HG03066 (cell line): ENCODE results near the gene LPIN3.

ENCODE experiments used
- ATAC-seq: cut with Tn5 transposase; IDR thresholded peaks from one replicate; pipeline ENCODE4 v1.9.1; 2021; ENCODE audit warnings: low read depth; ENCODE audit not compliant: unreplicated experiment

The LPIN3 gene

DNA sequence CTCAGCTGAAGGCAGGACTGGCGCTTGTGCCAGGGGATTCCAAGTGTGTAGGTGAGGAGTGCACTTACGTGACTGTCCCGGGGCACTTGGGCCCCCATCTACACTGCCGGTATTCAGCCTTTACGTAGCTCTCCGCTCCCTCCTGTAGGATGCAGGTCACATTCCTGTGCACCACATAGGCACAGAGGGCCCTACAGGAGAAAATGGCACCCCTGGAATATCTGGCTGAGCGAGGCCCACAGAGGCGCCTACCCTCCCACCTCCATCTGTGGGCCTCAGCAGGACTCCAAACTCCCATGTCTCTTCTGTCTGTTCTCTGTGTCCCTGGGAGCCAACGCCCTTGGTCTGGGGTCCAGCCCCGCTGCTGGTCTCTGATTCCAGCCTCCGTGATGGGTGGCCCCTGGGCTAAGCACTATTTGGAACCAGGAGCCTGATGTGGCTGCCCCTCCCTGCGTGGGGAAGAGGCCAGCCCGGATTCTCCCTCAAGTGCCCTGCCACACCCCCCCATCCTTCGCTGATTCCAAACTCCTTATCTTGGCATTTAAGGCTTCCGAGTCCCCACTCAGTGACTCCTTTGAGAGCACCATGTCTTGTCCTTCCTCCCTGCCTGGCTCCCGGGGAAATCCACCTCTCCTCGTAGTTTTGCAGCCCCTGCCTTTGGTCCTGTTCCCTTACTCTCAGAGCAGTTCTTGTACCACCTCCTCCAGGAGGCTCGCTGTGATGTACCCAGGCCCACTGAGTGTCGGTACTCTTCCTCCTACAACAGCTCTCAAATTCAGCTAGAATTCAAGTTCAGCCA lies 24.5 kb downstream of the LPIN3 start:
- no peak for ATAC-seq

DNA sequence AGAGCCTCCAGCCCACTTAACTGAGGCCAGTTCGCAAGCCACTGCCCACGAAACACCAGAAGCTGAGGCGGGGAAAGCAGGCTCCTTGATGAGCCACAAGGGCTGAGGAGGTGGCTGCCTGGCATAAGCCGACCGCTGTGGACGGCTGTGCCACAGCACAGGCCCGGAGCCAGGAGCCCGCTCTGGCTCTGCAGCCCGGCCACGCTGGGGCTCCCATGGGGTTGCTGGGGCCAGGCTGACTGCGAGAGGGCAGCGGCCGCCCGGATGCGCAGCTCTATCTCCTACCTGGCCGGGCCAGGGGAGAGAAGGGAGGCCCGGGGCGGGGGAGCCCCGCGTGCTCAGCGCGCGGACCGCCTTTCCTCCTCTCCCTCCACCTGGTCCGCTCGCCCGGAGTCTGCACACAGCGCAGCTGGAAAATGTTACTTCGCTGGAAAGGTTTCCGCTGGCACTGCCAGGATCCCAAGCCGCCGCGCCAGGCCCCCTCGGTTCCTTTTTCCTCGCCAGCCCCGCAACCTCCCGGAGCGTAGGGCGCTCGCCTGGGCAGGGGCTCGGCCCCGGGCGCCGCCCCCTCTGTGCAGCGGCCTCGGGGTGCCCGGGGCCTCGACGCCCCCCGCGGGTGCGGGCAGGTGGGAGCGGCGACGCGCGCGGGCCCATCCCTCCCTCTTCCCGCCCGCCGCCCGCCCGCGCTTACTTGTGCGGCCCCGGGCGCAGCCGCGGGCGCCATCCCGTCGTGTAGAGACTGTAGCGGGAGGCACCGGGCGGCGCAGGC lies 25.3 kb downstream of the LPIN3 start:
- no peak for ATAC-seq

DNA sequence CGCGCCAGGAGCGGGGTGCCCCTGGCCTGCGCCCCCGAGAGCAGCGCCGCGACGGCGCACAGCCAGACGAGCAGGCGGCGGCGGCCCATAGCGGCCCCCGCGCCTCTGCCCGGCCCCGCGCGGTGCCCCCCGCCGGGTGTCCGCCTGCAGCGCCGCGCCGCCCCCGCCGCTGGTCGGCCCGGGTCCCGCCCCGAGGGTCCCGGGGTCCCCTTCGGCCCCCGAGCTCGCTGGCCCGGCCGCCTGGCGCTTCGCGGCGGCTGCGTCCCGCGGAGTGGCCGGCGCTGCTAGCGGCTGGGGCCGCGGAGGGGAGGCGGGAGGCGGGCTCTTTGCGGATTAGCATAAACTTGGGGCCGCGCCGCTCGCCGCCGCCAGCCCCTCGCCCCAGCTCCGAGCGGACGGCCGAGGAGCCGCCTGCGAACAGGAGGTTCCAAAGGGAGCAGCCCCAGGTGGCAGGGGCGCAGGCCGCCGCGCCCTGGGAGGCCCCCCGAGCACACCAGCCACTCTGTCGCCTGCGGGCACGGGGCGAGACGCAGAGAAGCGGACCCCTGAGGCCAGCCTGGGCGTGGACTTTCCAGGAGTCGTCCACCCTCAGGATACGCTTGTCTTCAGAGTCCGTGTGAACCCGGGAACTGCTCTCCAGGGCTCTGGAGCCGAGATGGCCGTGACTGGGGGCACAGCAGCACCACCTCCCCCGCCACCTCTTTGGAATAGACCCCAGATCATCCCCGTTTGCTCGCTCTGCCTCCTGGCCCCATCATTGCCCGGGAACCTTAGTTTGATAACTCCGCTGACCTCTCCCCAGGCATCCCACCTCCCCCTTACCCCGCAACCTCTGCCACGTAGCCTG lies 26.1 kb downstream of the LPIN3 start, which contains the start of gene EMILIN3:
Gene EMILIN3 (minus strand): TSS at position 273 of the 847 bp plus-strand sequence. CDS start 184 bp downstream, at position 89.
- ATAC-seq, result no peak

DNA sequence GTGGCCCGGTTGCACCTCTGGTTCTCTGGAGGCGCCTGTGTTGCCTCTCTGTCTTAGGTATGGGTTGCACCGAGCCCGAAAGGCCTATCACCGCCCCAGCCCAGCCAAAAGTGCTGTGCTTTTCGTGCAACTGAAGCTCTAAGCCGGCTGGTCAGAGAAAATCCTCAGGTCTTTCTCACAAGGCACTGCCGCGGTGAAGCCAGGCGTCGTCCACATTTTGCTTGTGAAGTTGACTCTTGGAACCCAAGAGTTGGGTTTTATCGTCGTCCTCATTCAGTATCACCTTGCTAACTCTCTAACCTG lies 26.7 kb downstream of the LPIN3 start:
- no peak for ATAC-seq

DNA sequence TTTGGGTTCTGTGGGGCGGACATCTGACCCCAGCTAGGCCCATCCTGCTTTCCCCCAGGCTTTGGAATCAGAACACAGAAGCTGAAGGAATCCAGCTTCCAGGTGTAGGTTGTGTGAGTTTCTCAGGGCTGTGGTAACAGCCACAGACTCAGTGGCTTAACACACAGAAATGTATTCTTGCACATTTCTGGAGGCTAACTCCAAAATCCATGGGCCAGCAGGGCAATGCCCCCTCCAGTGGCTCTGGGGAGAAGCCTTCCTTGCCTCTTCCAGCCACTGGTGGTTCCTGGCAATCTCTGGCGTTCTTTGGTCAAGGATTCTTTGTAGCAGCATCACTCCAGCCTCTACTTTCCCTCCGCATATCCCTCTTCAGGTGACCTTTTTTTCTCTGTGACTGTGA lies 27.3 kb downstream of the LPIN3 start:
- no peak for ATAC-seq

DNA sequence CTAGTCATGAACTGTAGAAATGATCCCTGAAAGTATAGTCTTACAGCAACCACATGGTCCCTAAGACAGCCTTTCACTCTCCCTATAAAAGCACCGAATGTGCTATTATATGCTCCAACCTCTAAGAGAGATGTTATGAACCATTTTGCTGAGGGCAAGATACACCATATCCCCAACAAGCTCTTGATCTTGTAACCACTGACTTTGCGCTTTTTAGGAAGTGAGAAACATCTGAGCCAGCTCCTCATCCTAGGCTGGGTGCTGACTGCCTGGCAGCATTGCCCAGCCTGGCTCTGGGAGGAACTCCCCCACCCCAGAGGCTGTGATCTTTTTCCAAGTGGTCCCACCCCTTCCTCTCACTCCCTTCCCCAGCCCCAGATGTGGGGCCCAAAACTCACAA lies 29.1 kb downstream of the LPIN3 start:
- ATAC-seq, result no peak

DNA sequence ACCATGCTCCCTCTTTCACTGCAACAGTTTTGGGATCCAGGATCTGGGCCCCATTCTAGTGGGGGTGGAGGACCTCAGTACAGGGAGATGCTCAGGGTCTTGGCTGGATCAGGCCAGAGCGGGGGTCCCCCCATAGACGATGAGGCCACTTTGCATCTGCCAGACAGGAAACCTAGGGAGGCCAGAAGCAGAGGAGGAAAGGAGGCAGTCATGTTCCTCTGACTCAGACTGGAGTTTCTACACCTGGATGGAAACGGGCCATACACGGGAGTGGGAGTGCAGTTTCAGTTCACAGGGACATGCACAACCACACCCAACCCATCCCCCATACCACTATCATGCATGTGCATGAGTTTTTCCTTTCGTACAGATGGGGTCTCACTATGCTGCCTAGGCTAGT lies 29.6 kb downstream of the LPIN3 start:
- ATAC-seq, result no peak

DNA sequence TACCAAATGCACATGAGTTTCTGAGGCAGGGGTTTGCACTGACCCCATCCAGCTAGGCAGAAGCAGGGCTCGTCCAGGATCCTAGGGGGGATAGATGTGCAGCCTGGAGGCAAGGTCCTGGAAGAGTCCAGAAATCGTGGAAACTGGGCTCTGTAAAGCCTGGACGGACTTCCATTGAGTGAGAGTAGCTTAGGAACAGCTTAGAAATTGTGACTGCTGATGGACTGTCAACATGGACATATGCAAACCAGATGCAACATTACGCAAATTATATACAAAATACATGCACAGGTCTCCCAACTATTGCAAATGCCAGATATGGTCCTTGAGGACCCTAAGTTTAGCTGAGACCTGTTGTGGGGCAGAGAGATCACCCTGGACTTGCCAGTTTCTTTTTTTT lies 30.8 kb downstream of the LPIN3 start:
- ATAC-seq, result no peak

DNA sequence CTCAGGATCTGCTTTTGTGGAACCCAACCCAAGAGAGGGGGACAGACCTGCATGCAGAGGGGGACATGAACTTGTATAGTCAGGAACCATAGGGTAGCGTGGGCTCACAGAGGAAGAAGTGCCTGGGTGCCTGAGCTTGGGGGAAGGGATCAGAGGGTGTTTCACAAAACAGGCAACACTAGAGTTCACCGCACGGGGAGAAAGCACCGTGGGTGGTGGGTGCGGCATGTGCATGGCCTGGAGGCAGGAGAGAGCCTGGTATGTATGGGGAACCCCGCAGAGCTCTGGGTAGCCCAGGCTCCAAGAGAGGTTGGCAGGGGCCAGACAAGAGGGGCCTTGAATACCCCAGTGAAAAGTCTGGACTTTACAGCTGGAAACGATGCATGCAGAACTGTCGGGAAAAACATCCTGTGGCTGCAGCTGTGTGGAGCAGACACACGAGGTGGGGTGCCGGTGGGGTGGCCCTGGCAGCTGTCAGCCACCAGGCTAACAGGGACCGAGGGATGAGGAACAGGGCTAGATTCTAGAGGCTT lies 32.7 kb downstream of the LPIN3 start:
- no peak for ATAC-seq

DNA sequence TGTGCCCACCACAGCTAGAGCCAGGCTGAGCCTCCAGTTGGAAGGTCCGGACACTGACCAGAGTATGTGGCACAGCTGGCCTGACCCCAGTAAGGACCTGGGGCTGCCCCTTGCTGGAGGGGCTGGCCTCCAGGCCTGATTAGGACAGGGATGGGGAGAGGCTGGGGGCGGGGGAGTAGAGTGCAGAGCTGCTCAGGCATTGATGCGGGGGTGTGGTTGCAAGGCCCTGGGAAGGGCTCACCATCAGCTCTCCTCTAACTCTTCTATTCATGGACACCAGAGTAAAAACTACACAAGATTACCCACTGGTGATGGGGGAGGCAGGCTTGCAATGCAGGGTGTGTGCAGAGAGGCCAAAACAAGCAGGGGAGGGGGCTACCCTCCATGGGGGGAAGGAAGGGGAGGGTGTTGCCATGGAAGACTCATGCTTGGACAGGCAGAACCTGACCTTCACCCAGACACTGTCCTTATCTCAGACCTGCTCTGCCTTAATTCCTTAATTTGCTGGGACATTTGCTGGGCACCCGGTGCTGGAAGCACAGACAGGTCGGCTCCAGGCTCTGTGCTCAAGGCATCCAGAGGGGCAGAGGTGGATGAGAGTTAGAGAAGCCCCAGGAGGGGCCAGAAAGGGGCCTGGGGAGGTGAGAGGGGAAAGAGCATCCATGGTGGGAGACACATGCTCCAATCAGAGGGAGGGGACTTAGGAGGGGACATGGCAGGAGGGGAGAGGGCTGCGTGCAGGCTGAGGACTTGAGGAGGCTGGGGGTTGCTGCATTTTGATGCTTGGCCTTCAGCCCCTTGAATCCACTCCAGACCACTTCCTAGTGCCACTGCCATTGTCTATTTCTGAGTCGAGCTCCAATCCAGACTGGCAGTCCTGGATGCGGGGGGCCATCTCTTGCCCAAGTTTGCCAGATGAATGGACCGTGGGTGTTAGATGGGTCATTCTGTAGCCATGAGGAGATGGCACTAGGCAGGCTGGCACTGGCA lies 33.6 kb downstream of the LPIN3 start:
- ATAC-seq, result no peak

DNA sequence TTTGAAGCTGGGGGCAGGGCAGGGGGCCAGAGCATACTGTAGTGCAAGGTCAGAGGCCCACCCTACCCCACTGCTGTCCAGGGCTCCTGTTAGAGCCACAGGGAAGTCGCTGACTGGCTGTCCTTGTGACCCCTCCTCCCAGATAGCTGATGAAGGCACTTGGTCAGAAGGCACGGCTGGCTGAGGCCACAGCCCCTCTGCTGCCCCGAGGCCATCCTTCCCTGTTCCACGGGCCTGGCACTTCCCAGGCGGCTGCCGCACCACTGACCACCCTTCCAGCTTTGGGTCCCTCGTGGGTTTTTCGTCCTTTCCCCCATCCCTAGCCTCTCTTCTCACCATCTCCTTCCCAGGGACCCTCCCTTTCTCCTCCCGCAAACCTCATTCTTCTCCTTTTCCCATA lies 35.2 kb downstream of the LPIN3 start:
- no peak for ATAC-seq

DNA sequence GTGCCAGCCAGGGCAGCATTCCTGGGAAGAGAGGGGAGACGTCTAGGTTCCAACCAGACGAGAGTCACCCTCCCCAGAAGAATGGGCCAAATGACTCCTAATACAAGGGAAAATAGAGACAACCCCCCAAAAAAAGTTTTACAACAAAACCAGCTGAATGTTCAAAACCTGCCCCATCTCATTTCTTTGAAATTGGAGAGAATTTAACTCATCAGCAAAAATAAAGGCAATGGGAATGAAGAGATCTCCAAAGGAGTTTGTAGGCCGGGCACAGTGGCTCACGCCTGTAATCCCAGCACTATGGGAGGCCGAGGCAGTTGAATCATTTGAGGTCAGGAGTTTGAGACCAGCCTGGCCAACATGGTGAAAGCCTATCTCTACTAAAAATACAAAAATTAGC lies 35.7 kb downstream of the LPIN3 start:
- no peak for ATAC-seq

DNA sequence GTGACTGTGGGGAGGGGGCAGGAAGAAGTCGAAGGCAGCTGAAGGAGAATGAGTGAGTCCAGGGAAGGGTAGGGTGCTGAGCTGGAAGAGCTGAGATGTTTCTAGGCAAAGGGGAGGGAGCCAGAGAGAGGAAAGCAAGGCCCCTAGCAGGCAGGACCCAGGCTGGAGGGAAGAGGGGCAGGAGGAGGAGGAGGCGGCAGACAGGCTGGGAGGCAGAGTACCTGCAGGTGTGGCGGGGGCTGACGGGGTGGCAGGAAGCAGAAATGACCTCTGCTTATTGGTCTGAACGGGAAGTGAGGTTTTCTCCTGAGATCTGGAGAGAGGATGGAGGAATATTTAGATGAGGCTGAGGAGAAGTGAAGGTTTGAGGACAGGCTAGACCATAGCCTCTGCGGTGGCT lies 36.7 kb downstream of the LPIN3 start:
- ATAC-seq, result no peak

DNA sequence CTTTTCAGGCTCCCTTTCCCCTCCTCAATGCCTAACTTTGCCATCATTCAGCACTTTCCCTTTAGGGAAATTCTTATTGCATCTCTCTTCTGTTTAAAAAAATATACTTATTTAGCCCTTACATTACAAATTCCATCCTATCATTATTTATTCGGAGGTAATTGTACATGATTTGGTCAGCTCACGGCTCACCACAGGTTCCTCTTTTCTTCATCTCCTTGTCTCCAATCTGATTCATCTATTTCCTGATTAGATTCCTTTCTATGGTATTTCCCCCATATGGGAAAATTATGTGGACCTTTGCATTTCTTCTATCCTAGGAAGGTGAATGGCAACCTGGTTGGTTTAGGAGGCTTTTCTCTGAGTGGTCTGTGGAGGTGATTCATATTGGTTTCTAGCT lies 38.9 kb downstream of the LPIN3 start:
- ATAC-seq, result no peak

DNA sequence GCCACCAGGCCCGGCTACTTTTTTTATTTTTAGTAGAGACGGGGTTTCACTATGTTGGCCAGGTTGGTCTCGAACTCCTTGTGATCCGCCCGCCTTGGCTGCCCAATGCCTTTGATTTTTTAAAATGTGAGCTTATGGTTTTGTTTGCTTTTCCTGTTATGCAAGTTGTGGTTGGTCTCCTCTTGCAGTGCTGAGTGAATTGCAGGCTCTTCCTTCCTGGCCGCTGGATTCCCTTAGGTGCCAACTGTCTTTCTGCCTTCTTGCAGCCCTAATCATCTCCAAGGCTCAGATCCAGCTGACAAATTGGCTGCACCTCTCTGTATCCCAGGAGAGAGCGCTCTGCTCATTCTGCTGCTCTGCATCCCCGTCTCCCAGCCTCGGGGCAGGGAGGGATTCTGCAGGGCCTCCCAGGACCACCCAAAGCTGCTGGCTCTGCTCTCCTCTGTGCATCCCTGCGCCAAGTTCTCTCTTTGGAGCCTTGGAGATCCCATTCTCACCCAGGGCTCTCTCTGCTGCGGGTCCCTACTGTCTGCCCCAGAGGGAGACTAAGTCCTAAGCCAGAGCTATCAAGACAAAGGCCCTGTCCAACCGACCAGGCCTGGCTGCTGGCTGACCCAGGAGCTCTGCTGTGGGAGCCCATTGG lies 40.1 kb downstream of the LPIN3 start:
- ATAC-seq, result no peak

DNA sequence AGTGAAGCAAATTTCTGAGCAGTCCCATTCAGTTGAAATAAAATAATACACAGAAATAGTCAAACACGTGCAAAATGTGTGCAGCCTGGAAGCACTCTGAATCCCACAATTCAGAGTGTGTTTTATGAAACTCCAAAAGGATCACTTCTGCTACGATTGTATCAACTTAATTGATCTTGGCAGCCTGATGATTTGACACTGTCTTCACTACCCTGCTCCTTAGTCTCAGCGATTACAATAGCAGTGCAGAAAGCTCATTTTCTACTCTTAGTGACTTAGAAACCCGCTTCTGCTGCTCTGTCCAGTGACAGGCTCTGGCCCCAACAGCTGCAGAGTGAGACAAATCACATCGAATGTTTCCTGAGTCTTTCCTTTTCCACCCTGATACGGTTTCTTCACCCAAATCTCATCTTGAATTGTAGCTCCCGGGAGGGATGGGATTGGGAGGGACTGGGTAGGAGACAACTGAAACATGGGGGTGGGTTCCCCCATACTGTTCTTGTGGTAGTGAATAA lies 42.2 kb downstream of the LPIN3 start:
- no peak for ATAC-seq

DNA sequence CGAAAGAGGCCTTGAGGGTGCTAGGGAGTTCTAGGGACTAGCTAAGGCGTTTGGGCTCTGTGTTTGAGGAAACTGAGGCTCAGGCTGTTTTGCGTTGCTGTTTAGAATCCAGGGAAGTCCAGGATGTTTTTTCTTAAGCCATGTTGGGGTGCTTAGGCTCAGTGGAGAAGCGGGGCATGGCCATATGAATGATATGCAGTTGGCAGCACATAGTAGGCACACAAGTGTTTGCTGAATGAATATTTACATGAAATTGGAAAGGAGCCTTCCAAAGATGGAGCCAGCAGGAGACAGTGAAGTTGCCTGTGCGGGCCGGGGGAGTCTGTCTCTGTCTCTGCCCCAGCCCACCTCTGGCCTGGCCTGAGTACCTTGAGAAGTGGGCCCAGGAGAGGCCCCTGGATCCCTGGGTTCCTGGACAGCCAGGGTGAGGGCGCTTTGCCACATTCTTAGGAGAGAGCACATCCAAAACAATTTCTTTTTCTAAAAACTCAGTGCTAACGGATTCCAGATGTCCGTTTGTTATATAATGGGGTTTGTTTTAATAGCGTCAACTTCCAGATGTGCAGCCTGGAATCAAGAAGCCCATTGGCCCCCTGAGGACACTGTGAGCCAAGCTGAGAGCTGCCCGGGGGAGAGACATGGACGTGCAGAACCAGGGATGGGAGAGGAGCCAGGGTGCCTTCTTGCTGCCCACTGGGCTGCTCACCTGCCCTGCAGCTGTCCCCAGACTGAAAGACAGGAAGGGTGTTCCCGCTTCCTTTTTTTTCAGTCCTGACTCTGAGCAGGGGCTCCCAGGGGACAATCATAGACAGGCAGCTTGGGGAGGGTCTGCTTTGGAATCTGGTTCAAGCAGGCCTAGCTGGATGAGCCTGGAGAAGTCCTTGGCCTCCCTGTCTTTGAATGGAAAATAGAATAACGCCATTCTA lies 46.1 kb downstream of the LPIN3 start:
- no peak for ATAC-seq

DNA sequence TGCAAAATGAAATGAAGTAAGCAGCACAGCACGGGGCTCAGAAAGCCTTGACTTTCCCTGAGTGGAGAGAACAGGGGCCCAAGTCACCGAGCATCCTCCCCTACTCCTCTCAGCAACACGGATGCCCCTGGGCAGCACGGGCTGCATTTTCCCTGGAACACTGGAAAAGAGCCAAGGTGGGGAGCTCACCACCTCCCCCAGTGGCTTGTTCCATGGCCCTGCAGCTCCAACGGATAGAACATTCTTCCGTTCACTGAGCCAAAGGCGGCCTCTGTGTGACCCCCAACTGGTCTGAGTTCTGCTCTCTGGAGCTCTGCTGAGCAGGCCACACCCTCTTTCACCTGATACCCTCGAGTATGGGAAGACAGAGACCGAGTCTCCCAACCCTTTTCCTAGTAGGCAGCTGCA lies 46.8 kb downstream of the LPIN3 start:
- ATAC-seq, result no peak
